Neuronal stem cell (in vitro differentiated cells): ENCODE data around the gene ANGPTL3.
"Not testable (repeated sequence)": the region's sequence is repeated elsewhere in the genome, so short reads cannot be mapped to it uniquely, and the experiment has no call there.

Experiments used
- DNase-seq: peaks from one replicate; pipeline ENCODE4 v3.0.0-alpha.2; 2013; ENCODE audit warnings: low spot score
- H2AFZ ChIP-seq: one replicate; pipeline ENCODE4 v1.6.1; 2013; ENCODE audit warnings: mild to moderate bottlenecking, low read length, inconsistent platforms
- H2AK5ac ChIP-seq: 2 replicates; pipeline ENCODE4 v1.6.1; 2013; ENCODE audit warnings: low read depth, mild to moderate bottlenecking, inconsistent platforms, low read length, moderate library complexity, mixed read lengths
- H2BK120ac ChIP-seq: 2 replicates; pipeline ENCODE4 v1.6.1; 2013; ENCODE audit warnings: low read depth, mild to moderate bottlenecking, inconsistent platforms, low read length, moderate library complexity, mixed read lengths
- H2BK12ac ChIP-seq: one replicate; pipeline ENCODE4 v1.6.1; 2013; ENCODE audit warnings: low read length, inconsistent platforms
- H2BK15ac ChIP-seq: 2 replicates; pipeline ENCODE4 v1.6.1; 2013; ENCODE audit warnings: mild to moderate bottlenecking, low read length, inconsistent platforms, mixed read lengths
- H2BK5ac ChIP-seq: one replicate; pipeline ENCODE4 v1.6.1; 2013; ENCODE audit warnings: inconsistent platforms, mild to moderate bottlenecking, low read length, moderate library complexity
- H3K14ac ChIP-seq: one replicate; pipeline ENCODE4 v1.6.1; 2013; ENCODE audit warnings: low read length, inconsistent platforms
- H3K18ac ChIP-seq: 2 replicates; pipeline ENCODE4 v1.6.1; 2013; ENCODE audit warnings: low read length, inconsistent platforms
- H3K23ac ChIP-seq: 2 replicates; pipeline ENCODE4 v1.6.1; 2013; ENCODE audit warnings: low read depth, mild to moderate bottlenecking, mixed read lengths, low read length, inconsistent platforms; ENCODE audit not compliant: poor library complexity
- H3K27ac ChIP-seq: replicated peaks from 3 replicates; pipeline ENCODE4 v1.5.1; 2013; ENCODE audit warnings: low read length, inconsistent platforms
- H3K27me3 ChIP-seq, 3 experiments: 2 replicates each; pipeline ENCODE4 v1.6.1; 2013; ENCODE audit warnings: low read length in 3 of 3, mild to moderate bottlenecking in 2 of 3, inconsistent platforms in 1 of 3, low read depth in 1 of 3, mixed read lengths in 1 of 3, moderate library complexity in 1 of 3; ENCODE audit not compliant: control insufficient read depth in 3 of 3, insufficient read depth in 3 of 3
- H3K36me3 ChIP-seq, 2 donors: replicated peaks in 1 of 2; 2 replicates each; pipeline ENCODE4 v1.6.1; 2013; ENCODE audit warnings: low read length in 2 of 2; ENCODE audit not compliant: control insufficient read depth in 2 of 2, insufficient read depth in 2 of 2
- H3K4ac ChIP-seq: 2 replicates; pipeline ENCODE4 v1.6.1; 2013; ENCODE audit warnings: inconsistent platforms, mild to moderate bottlenecking, low read length, moderate library complexity
- H3K4me1 ChIP-seq, 2 donors: 1 replicate in 1 of 2; 2 replicates in 1 of 2; pipeline ENCODE4 v1.6.1; 2013; ENCODE audit warnings: low read length in 2 of 2, low read depth in 1 of 2; ENCODE audit not compliant: control insufficient read depth in 2 of 2, insufficient read depth in 1 of 2
- H3K4me2 ChIP-seq: one replicate; pipeline ENCODE4 v1.6.1; 2013; ENCODE audit warnings: mild to moderate bottlenecking, low read length, inconsistent platforms; ENCODE audit not compliant: insufficient read depth, poor library complexity, severe bottlenecking
- H3K4me3 ChIP-seq, 2 donors: 2 replicates each; pipeline ENCODE4 v1.5.1; 2013; ENCODE audit warnings: low read length in 2 of 2, mild to moderate bottlenecking in 2 of 2, inconsistent platforms in 1 of 2, moderate library complexity in 1 of 2
- H3K79me1 ChIP-seq: one replicate; pipeline ENCODE4 v1.6.1; 2013; ENCODE audit warnings: low read depth, mild to moderate bottlenecking, inconsistent platforms, low read length, moderate library complexity
- H3K9ac ChIP-seq: one replicate; pipeline ENCODE4 v1.6.1; 2013; ENCODE audit warnings: mild to moderate bottlenecking, low read depth, low read length, inconsistent platforms; ENCODE audit not compliant: poor library complexity
- H3K9me3 ChIP-seq, 2 donors: replicated peaks in 1 of 2; 2 replicates each; pipeline versions ENCODE3 to v1.6.1; 2013; ENCODE audit warnings: low read length in 2 of 2, mild to moderate bottlenecking in 2 of 2, inconsistent platforms in 1 of 2, low read depth in 1 of 2, mixed read lengths in 1 of 2, moderate library complexity in 1 of 2; ENCODE audit not compliant: control insufficient read depth in 2 of 2, insufficient read depth in 1 of 2
- H4K8ac ChIP-seq: one replicate; pipeline ENCODE4 v1.6.1; 2013; ENCODE audit warnings: low read depth, mild to moderate bottlenecking, inconsistent platforms, low read length, moderate library complexity
- H4K91ac ChIP-seq: one replicate; pipeline ENCODE4 v1.6.1; 2013; ENCODE audit warnings: low read length, low read depth, mild to moderate bottlenecking, inconsistent platforms; ENCODE audit not compliant: poor library complexity
- WGBS, 2 donors: extraction: QIAGEN DNeasy Blood & Tissue Kit; methylation state at CpG; one replicate each; pipeline ENCODE4 v1.1.7; 2013; ENCODE audit warnings: missing lambda C conversion rate in 2 of 2, mixed read lengths in 1 of 2; ENCODE audit not compliant: insufficient read length in 2 of 2, insufficient replicate concordance in 1 of 2; ENCODE audit errors: extremely low coverage in 2 of 2; 5-methylcytosine and 5-hydroxymethylcytosine counted together

The ANGPTL3 gene

GRCh38 chr1:62608905-62609304 lies 11.6 kb downstream of the ANGPTL3 start:
- no peak overlapping the region for H2BK15ac ChIP-seq
- H3K79me1 ChIP-seq = no peaks in the 10 kb centered on the region
- DNase-seq = no peak
- H3K9ac ChIP-seq = no peak overlapping the region
- H3K4me1 ChIP-seq = no peaks in the 10 kb centered on the region
- no peak overlapping the region for H3K18ac ChIP-seq
- H4K8ac ChIP-seq = no peak overlapping the region
- H3K14ac ChIP-seq = no peak overlapping the region
- no peaks in the 10 kb centered on the region for H3K27me3 ChIP-seq
- no peak overlapping the region for H3K4me2 ChIP-seq
- H2BK5ac ChIP-seq = no peak overlapping the region
- no peak overlapping the region for H3K4me3 ChIP-seq
- H2AK5ac ChIP-seq = no peak overlapping the region
- no peak overlapping the region for H3K4ac ChIP-seq
- no peaks in the 10 kb centered on the region for H3K9me3 ChIP-seq
- H2AFZ ChIP-seq = no peak overlapping the region
- peaks cover 0 to 35% of the 10 kb centered on the region in 2 donors for H3K36me3 ChIP-seq
- H3K27ac ChIP-seq = no peak overlapping the region
- H2BK120ac ChIP-seq = no peak overlapping the region
- no peak overlapping the region for H2BK12ac ChIP-seq
- H3K23ac ChIP-seq = no peak overlapping the region
- H4K91ac ChIP-seq = no peak overlapping the region

GRCh38 chr1:62610588-62610987 lies 13.3 kb downstream of the ANGPTL3 start:
- not testable (repeated sequence) for H2BK120ac ChIP-seq, H2AK5ac ChIP-seq, H4K8ac ChIP-seq, H2BK15ac ChIP-seq, H3K18ac ChIP-seq, H4K91ac ChIP-seq, H3K27ac ChIP-seq, H3K9me3 ChIP-seq, H3K4ac ChIP-seq, H3K23ac ChIP-seq, H3K4me1 ChIP-seq, H2AFZ ChIP-seq, H3K14ac ChIP-seq, H3K79me1 ChIP-seq, DNase-seq, H3K9ac ChIP-seq, H2BK12ac ChIP-seq, H3K4me3 ChIP-seq, H3K4me2 ChIP-seq, H2BK5ac ChIP-seq, H3K27me3 ChIP-seq
- WGBS, 2 donors = no CpG with 5 or more reads among the region's 1 CpG
- peaks cover 0 to 45% of the 10 kb centered on the region in 2 donors for H3K36me3 ChIP-seq

GRCh38 chr1:62612770-62613169 lies 15.4 kb downstream of the ANGPTL3 start:
- DNase-seq = no peak
- no peak overlapping the region for H4K91ac ChIP-seq
- no peak overlapping the region for H3K27ac ChIP-seq
- no peak overlapping the region for H3K4me3 ChIP-seq
- H4K8ac ChIP-seq = no peak overlapping the region
- H3K4me1 ChIP-seq = no peaks in the 10 kb centered on the region
- no peak overlapping the region for H2BK12ac ChIP-seq
- no peak overlapping the region for H2AK5ac ChIP-seq
- H3K36me3 ChIP-seq = peaks cover 0 to 65% of the 10 kb centered on the region in 2 donors
- no peak overlapping the region for H3K14ac ChIP-seq
- no peak overlapping the region for H2BK15ac ChIP-seq
- H3K4me2 ChIP-seq = no peak overlapping the region
- no peaks in the 10 kb centered on the region for H3K27me3 ChIP-seq
- no peak overlapping the region for H3K9ac ChIP-seq
- no CpG with 5 or more reads among the region's 2 CpGs for WGBS, 2 donors
- no peak overlapping the region for H2BK5ac ChIP-seq
- no peak overlapping the region for H3K4ac ChIP-seq
- no peak overlapping the region for H3K18ac ChIP-seq
- no peak overlapping the region for H3K23ac ChIP-seq
- no peak overlapping the region for H2AFZ ChIP-seq
- H2BK120ac ChIP-seq = no peak overlapping the region
- H3K9me3 ChIP-seq = no peaks in the 10 kb centered on the region
- no peaks in the 10 kb centered on the region for H3K79me1 ChIP-seq

GRCh38 chr1:62613325-62613727 lies 16.0 kb downstream of the ANGPTL3 start:
- Histone ChIP-seq H3K9ac (no peak overlapping the region), H3K4me2 (no peak overlapping the region)
- WGBS, 2 donors = no CpG with 5 or more reads among the region's 5 CpGs

More at GRCh38 chr1:62613325-62613727, 16.0 kb downstream of the ANGPTL3 start:
- Histone ChIP-seq H3K27ac (no peak overlapping the region), H3K4me1 (no peaks in the 10 kb centered on the region), H3K79me1 (no peaks in the 10 kb centered on the region), H3K23ac (no peak overlapping the region), H2BK12ac (no peak overlapping the region), H3K14ac (no peak overlapping the region), H2BK15ac (no peak overlapping the region), H4K8ac (no peak overlapping the region), H2BK5ac (no peak overlapping the region), H2AFZ (no peak overlapping the region), H3K18ac (no peak overlapping the region), H2AK5ac (no peak overlapping the region), H3K9me3 (no peaks in the 10 kb centered on the region), H3K4me3 (no peak overlapping the region), H3K36me3 (peaks cover 0 to 67% of the 10 kb centered on the region in 2 donors), H2BK120ac (no peak overlapping the region), H3K4ac (no peak overlapping the region), H3K27me3 (no peaks in the 10 kb centered on the region), H4K91ac (no peak overlapping the region)
- no peak for DNase-seq
